NCI-H1105 treated with DMSO at 0.1 percent for 48 hours (cell line): ENCODE data around the gene PSMB7.

Source experiments
- DNase-seq: peaks from one replicate; lab custom pipeline; 2025; lab: John Stamatoyannopoulos, UW

The PSMB7 gene

GRCh38 chr9:124415102-124415851 is at the start of gene PSMB7:
PSMB7 (minus strand) TSS chr9:124415442; CDS start chr9:124415425, 17 bp downstream.
- peak; percentile 94 for DNase-seq

- no peak for DNase-seq
Observed at GRCh38 chr9:124462739-124463138, 47.5 kb upstream of the PSMB7 start.

- DNase-seq, result no peak
Observed at GRCh38 chr9:124458441-124458840, 43.2 kb upstream of the PSMB7 start.

GRCh38 chr9:124457887-124458431 is 42.7 kb upstream of the PSMB7 start:
- no peak for DNase-seq

- DNase-seq, result no peak
Observed at GRCh38 chr9:124457079-124457886, 42.0 kb upstream of the PSMB7 start.

GRCh38 chr9:124456341-124457078 is 41.3 kb upstream of the PSMB7 start:
- no peak for DNase-seq

- DNase-seq, result no peak
Observed at GRCh38 chr9:124455820-124456219, 40.6 kb upstream of the PSMB7 start.

- no peak for DNase-seq
Observed at GRCh38 chr9:124454791-124455443, 39.7 kb upstream of the PSMB7 start.

- DNase-seq, result no peak
Observed at GRCh38 chr9:124454296-124454695, 39.1 kb upstream of the PSMB7 start.

GRCh38 chr9:124453586-124454191 is 38.4 kb upstream of the PSMB7 start:
- no peak for DNase-seq

- DNase-seq, result no peak
Observed at GRCh38 chr9:124452841-124453585, 37.8 kb upstream of the PSMB7 start.

GRCh38 chr9:124452326-124452725 is 37.1 kb upstream of the PSMB7 start:
- no peak for DNase-seq

- DNase-seq, result no peak
Observed at GRCh38 chr9:124450931-124451661, 35.9 kb upstream of the PSMB7 start.

- peak; percentile 67 for DNase-seq
Observed at GRCh38 chr9:124450241-124450924, 35.1 kb upstream of the PSMB7 start, which contains the start of gene ADGRD2. ADGRD2 (plus strand) TSS chr9:124450451; CDS start chr9:124451667, 1,216 bp downstream.

GRCh38 chr9:124449381-124450151 is 34.3 kb upstream of the PSMB7 start:
- DNase-seq, result no peak

- no peak for DNase-seq
Observed at GRCh38 chr9:124448019-124448418, 32.8 kb upstream of the PSMB7 start.

- no peak for DNase-seq
Observed at GRCh38 chr9:124447297-124447661, 32.0 kb upstream of the PSMB7 start.

GRCh38 chr9:124444166-124444565 is 28.9 kb upstream of the PSMB7 start:
- no peak for DNase-seq
